Tibial nerve (tissue), 3 donors: Measurements from ENCODE around the gene ATP1A2.

Source experiments
- CTCF ChIP-seq, 5 experiments: fragments of 200-600 bp in 3 of 5; fragments of 450-650 bp in 2 of 5; sonication (generic) in 3 of 5; IDR thresholded peaks; one replicate each; pipeline ENCODE4 v1.5.1; 2016 to 2019; ENCODE audit warnings: antibody characterized with exemption in 5 of 5, mild to moderate bottlenecking in 3 of 5, moderate library complexity in 2 of 5
- POLR2A ChIP-seq, 2 donors: fragments of 450-650 bp; IDR thresholded peaks; one replicate each; pipeline ENCODE4 v1.6.1; 2017; ENCODE audit warnings: antibody characterized with exemption in 2 of 2, mild to moderate bottlenecking in 2 of 2, moderate library complexity in 2 of 2

DNA sequence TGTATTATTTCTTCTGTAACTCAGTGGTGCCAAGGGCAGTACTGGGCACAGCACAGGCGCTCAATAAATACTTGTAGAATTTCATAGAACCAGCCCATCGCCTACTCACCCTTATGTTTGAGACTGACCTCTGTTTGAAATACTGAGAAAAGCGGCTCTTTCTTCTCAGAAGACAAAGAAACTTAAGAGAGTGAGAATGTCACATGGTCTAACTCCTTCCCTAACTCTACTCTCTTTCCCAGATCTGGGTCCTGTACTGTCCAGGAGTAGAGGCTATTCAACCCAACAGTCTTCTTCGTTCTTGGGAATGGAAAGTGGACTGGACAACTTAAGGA is 21.3 kb upstream of the ATP1A2 start:
- TF ChIP-seq CTCF (IDR thresholded peaks at IDR 0.05): no peak
- TF ChIP-seq POLR2A (IDR thresholded peaks at IDR 0.05): no peak
